Endometrium (tissue), 2 donors: ENCODE measurements around the gene LDHB.
"Not testable (repeated sequence)": the region's sequence is repeated elsewhere in the genome, so short reads cannot be mapped to it uniquely, and the experiment has no call there.

Experiments
- FAIRE-seq: peaks from 2 replicates; lab custom pipeline; 2012; peaks lifted over from hg19 to GRCh38; lab: Jason Lieb, UNC
- donor health status: control.
- donor health status: control.

The LDHB gene

GRCh38 chr12:21657326-21658077 is at the start of gene LDHB:
LDHB (minus strand) TSS chr12:21657842; CDS start chr12:21654671, 3,171 bp downstream.
- FAIRE-seq, result peak; percentile 96

- FAIRE-seq, result no peak
Measured at GRCh38 chr12:21704847-21705246, 47.2 kb upstream of the LDHB start.

GRCh38 chr12:21699851-21700250 is 42.2 kb upstream of the LDHB start:
- FAIRE-seq, result no peak

GRCh38 chr12:21697904-21698630 is 40.4 kb upstream of the LDHB start:
- FAIRE-seq, result peak; percentile 99

GRCh38 chr12:21696625-21697024 is 39.0 kb upstream of the LDHB start:
- FAIRE-seq, result no peak

- no peak for FAIRE-seq
Measured at GRCh38 chr12:21695986-21696385, 38.3 kb upstream of the LDHB start.

- no peak for FAIRE-seq
Measured at GRCh38 chr12:21694660-21695059, 37.0 kb upstream of the LDHB start.

- FAIRE-seq, result no peak
Measured at GRCh38 chr12:21691515-21691914, 33.9 kb upstream of the LDHB start.

- FAIRE-seq, result no peak
Measured at GRCh38 chr12:21690704-21691368, 33.2 kb upstream of the LDHB start.

- FAIRE-seq, result no peak
Measured at GRCh38 chr12:21683115-21683514, 25.5 kb upstream of the LDHB start.

GRCh38 chr12:21678959-21679358 is 21.3 kb upstream of the LDHB start:
- FAIRE-seq, result no peak

GRCh38 chr12:21677622-21678277 is 20.1 kb upstream of the LDHB start:
- FAIRE-seq, result no peak

- FAIRE-seq, result no peak
Measured at GRCh38 chr12:21677204-21677603, 19.6 kb upstream of the LDHB start.

GRCh38 chr12:21676776-21677175 is 19.1 kb upstream of the LDHB start:
- no peak for FAIRE-seq

GRCh38 chr12:21675641-21676040 is 18.0 kb upstream of the LDHB start:
- FAIRE-seq, result no peak

- no peak for FAIRE-seq
Measured at GRCh38 chr12:21675096-21675495, 17.5 kb upstream of the LDHB start.

GRCh38 chr12:21673830-21674552 is 16.3 kb upstream of the LDHB start:
- not testable (repeated sequence) for FAIRE-seq

GRCh38 chr12:21672146-21672545 is 14.5 kb upstream of the LDHB start:
- no peak for FAIRE-seq

GRCh38 chr12:21666722-21667121 is 9.1 kb upstream of the LDHB start:
- no peak for FAIRE-seq

GRCh38 chr12:21665816-21666215 is 8.2 kb upstream of the LDHB start:
- FAIRE-seq, result no peak

GRCh38 chr12:21662122-21662792 is 4.6 kb upstream of the LDHB start:
- no peak for FAIRE-seq
